NCI-H2196 (cell line): ENCODE data around the gene IFT80.
A peak's percentile ranks its signal among the peaks of the same experiment; 100 is the strongest.

Experiments
- DNase-seq: peaks from one replicate; lab custom pipeline; 2025; ENCODE audit not compliant: unreplicated experiment; lab: John Stamatoyannopoulos, UW

The IFT80 gene

DNA sequence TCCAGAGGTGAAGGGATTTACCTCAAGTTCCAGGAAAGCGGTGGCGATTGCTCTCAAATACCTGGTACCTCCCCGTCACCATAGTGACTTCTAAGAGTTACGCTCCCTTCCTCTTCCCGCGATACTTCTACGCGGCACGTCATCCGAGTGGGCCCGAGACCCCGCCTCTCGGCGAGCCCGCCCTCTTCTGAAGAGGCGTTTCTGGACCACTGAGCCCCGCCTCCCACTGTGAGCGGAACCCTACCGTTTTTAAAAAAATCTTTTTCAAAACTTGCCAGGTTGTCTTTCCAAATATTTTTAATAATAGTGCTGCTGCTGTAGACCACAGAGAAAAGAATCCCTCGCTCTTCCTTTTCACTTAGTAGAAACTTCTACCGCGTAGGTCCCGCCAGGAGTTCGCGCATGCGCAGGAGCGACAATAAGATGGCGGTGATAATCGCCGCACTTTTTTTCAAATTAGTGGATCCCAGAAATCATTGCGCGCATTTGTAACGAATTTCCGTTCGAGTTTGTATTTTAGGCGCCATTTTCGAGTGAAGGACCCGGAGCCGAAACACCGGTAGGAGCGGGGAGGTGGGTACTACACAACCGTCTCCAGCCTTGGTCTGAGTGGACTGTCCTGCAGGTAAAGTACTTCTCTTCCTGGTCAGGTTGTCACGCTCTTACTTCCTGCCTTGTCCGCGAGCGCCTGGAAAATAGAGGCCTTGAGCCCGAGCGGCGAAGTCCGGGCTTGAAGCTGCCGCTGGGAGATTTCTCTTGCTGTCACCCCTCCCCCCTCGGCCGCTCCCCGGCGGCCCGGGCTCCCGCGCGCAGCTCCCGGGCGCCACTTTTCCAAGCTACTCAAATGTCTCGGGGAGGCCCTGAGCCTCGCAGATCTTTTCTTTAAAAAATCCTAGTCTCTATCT is at the start of gene IFT80, which contains the start of gene SMC4:
IFT80 (minus strand) TSS at position 101 of the 905 bp plus-strand sequence. CDS start 14,625 bp downstream, outside the sequence.
SMC4 (plus strand) TSS at position 526 of the 905 bp plus-strand sequence. CDS start 1,177 bp downstream, outside the sequence.
- DNase-seq = peak; percentile 100

- DNase-seq = no peak
These were observed 48.5 kb upstream of the IFT80 start for GRCh38 chr3:160447544-160447943.

- no peak for DNase-seq
These were observed 47.6 kb upstream of the IFT80 start for GRCh38 chr3:160446522-160447056.

DNA sequence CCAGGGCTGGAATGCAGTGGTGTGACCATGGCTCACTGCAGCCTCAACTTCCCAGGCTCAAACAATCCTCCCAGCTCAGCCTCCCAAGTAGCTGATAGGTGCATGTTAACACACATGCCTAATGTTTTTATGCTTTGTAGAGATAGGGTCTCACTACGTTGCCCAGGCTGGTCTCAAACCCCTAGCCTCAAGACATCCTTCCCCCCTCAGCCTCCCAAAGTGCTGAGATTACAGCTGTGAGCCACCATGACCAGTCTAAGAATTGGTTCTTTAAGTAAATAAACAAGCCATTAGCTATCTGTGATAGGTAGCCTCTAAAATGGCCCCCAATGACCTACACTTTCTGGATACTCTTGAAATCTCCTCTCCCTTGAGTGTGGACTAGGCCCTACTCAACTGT is 46.8 kb upstream of the IFT80 start:
- DNase-seq = no peak

DNA sequence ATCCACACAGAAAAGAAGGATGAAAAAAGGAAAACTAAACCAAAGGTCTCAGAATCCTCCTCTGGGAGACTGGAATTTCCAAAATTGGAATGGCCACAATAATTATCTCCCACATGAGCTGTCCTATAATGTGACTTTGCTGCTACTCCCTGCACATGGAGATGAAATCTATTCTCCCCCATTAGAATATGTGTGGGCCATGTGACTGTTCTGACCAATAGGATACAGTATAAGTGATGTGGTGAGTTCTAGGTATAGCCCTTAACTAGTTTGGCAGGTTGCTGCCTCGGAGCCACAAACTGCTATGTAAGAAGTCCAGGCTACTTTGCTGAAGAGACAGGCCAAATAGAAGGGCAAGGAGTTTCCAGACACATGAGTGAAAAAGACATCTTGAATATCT is 45.4 kb upstream of the IFT80 start:
- no peak for DNase-seq

GRCh38 chr3:160440687-160441086 is 41.7 kb upstream of the IFT80 start:
- DNase-seq = no peak

- no peak for DNase-seq
These were observed 38.0 kb upstream of the IFT80 start for GRCh38 chr3:160437083-160437455.

GRCh38 chr3:160435747-160436146 is 36.7 kb upstream of the IFT80 start:
- DNase-seq = no peak

DNA sequence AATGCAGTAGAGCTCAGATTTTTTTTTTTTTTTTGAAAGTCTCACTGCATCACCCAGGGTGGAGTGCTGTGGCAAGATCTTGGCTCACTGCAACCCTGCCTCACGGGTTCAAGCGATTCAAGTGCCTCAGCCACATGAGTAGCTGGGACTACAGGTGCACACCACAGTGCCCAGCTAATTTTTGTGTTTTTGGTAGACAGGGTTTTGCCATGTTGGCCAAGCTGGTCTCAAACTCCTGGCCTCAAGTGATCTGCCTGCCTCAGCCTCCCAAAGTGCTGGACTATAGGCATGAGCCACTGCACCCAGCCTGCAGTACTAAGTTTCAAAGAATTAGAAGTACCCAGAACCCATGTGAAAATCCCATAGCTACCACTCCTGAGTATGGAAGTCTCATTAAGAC is 36.1 kb upstream of the IFT80 start:
- DNase-seq = no peak

- DNase-seq = no peak
These were observed 35.0 kb upstream of the IFT80 start for GRCh38 chr3:160434071-160434470.

- no peak for DNase-seq
These were observed 28.9 kb upstream of the IFT80 start for GRCh38 chr3:160427832-160428424.

GRCh38 chr3:160417311-160417710 is 18.3 kb upstream of the IFT80 start:
- DNase-seq = no peak

DNA sequence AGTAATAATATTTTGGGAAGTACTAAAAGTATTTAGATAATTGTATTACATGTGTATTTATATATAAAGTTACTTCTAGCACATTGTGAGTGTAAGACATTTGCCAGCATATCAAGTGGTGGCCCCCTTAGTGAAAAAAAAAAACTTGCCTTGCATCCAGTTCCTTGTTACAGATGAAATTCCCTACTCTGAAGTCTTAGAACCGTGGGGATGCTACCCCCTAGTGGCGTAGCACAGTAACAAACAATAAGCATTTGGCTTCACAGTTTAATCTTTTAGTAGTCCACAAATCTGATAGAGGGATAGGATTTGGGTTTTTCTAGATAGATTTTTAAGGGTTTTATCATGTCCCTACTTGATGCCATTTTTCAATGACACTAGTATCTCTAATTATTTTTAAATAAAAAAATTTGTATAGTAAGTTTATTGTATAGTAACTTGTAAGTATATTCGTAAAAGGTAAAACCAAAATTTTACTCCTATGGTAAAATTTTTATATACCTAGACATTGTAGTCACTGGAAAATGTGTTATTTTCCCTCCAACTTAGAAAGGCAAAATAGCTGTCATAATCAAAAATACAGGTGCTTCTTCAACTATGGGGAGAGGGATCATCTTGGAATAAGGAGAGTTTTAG is 14.7 kb upstream of the IFT80 start:
- peak; percentile 81 for DNase-seq

DNA sequence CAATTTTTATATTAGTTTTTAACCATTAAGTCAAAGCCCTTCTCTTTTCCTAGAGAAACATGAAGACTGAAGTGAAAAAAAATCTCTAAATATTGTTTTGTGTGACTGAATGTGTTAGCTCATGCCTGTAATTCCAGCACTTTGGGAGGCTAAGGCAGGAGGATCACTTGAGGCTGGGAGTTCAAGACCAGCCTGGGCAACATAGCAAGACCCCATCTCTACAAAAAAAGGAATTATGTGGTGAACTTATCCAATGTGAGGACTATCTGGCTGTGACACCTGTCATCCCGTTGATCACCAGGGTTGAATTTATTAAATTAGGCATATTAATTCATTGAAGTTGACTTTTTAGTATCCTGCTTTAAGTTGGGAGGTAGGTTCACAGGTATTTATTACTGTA is 13.5 kb upstream of the IFT80 start:
- no peak for DNase-seq

DNA sequence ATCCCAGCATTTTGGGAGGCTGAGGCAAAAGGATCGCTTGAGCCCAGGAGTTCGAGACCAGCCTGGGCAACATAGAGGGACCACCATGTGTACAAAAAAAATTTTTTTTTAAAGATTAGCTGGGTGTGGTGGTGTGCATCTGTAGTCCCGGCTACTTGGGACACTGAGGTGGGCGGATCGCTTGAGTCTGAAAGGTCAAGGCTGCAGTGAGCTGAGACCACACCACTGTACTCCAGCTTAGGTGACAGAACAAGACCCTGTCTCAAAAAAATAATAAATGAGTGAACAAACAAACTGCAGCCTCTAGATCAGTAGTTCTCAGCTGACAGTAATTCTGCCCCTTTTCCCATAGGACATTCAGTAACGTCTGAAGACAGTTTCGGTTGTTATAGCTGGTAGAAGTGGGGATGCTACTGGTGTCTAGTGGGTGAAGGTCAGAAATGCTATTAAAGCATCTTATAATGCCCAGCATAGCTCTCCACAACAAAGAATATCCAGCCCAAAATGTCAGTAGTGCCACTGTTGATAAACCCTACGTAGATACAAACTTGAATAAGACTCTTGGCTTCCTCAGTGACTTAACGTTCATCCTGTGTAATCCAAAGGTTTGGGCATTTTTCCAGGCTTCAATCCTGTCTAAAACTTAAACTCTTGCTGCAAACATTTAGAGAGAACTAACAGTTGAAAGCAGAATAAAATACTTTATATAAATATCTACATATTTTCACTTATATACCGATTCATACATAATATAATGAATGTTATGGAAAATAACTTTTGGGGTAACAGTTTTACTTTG is 11.0 kb upstream of the IFT80 start:
- DNase-seq = no peak

DNA sequence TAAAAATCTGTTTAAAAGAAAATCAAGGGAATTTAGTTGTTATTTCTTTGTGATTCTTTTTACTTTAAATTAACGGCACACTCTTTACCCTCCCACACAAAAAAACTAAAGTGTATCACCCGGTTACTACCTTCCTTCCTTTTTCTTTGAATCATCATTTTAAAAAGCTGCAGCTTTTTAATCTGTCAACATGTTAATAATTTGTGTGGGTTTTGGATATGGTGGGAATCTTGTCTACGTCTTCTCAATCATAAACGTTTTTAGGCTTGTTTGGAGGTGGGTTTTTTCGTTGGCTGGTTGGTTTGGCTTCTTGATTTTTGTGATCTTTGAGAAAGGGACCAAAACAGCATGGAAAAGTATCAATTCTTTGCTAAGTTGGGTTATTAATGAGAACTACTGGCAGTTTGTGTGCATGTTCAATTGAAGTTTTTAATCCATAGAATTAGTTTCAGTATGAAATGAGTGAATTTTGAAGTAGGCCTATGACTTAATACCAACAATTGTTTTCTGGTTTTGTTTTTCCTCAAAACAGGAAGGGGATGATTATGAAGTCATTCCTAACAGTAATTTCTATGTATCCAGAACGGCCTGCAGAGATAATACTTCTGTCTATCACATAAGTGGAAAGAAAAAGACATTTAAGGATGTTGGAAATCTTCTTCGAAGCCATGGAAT is 4.9 kb upstream of the IFT80 start:
- DNase-seq = no peak

- no peak for DNase-seq
These were observed 4.1 kb upstream of the IFT80 start for GRCh38 chr3:160403028-160403545.

- no peak for DNase-seq
These were observed 3.4 kb upstream of the IFT80 start for GRCh38 chr3:160402221-160403027.
